Smooth muscle cell (in vitro differentiated cells): ENCODE measurements around the gene NINL. TPM values are rescaled to one million over a fixed set of nuclear protein-coding genes. Genes with fewer than 3 reads are reported as not detected.

Experiments used
- DNase-seq: peaks from one replicate; lab custom pipeline; 2025; ENCODE audit not compliant: unreplicated experiment; lab: John Stamatoyannopoulos, UW
- H2AFZ ChIP-seq: fragments of 200-600 bp; sonication (generic); 2 replicates; pipeline ENCODE4 v1.6.0; 2016; ENCODE audit warnings: antibody characterized with exemption, low read depth, mild to moderate bottlenecking
- H3F3A ChIP-seq: fragments of 200-600 bp; sonication (generic); 2 replicates; pipeline ENCODE4 v1.6.0; 2017; ENCODE audit warnings: antibody characterized with exemption, low read depth
- H3K27ac ChIP-seq: fragments of 200-600 bp; sonication (generic); 2 replicates; pipeline ENCODE4 v1.5.1; 2016; ENCODE audit warnings: low read depth, mild to moderate bottlenecking
- H3K27me3 ChIP-seq: fragments of 200-600 bp; sonication (generic); 2 replicates; pipeline ENCODE4 v1.6.1; 2016; ENCODE audit warnings: low read depth, mild to moderate bottlenecking
- H3K36me3 ChIP-seq: fragments of 200-600 bp; sonication (generic); 2 replicates; pipeline ENCODE4 v1.5.1; 2016; ENCODE audit warnings: low read depth
- H3K4me1 ChIP-seq: fragments of 200-600 bp; sonication (generic); 2 replicates; pipeline ENCODE4 v1.5.1; 2016; ENCODE audit warnings: low read depth
- H3K4me2 ChIP-seq: fragments of 200-600 bp; sonication (generic); 2 replicates; pipeline ENCODE4 v1.6.0; 2016; ENCODE audit warnings: mild to moderate bottlenecking
- H3K4me3 ChIP-seq: fragments of 200-600 bp; sonication (generic); 2 replicates; pipeline ENCODE4 v1.5.1; 2016; ENCODE audit warnings: mild to moderate bottlenecking
- H3K79me2 ChIP-seq: fragments of 200-600 bp; sonication (generic); 2 replicates; pipeline ENCODE4 v1.6.0; 2016; ENCODE audit warnings: low read depth, mild to moderate bottlenecking
- H3K9ac ChIP-seq: fragments of 200-600 bp; sonication (generic); 2 replicates; pipeline ENCODE4 v1.6.0; 2016; ENCODE audit warnings: low read depth
- H3K9me3 ChIP-seq: fragments of 200-600 bp; sonication (generic); replicated peaks from 2 replicates; pipeline ENCODE4 v1.5.1; 2016; ENCODE audit warnings: low read depth
- H4K20me1 ChIP-seq: fragments of 200-600 bp; sonication (generic); 2 replicates; pipeline ENCODE4 v1.6.0; 2016; ENCODE audit warnings: low read depth
- WGBS: methylation state at CpG from one replicate; pipeline ENCODE4 v1.1.7; 2016; ENCODE audit warnings: low lambda C conversion rate; 5-methylcytosine and 5-hydroxymethylcytosine counted together
- polyA plus RNA-seq: library from polyadenylated mRNA; unstranded; fragments of >200 nt; fragmentation: Nextera tagmentation; extraction: Ambion mirVana; gene quantifications from 2 replicates; pipeline ENCODE4 v1.2.1, GENCODE V29; 2016
- total RNA-seq: library from RNA; depleted of rRNA; stranded (reverse); fragments of >200 nt; gene quantifications from 2 replicates; pipeline ENCODE4 v1.2.3, GENCODE V29; 2014
- TF ChIP-seq, protein P1 (sequence below): fragments of 200-600 bp; sonication (generic); IDR thresholded peaks from 2 replicates; pipeline ENCODE4 v1.5.1; 2017; ENCODE audit warnings: borderline replicate concordance, mild to moderate bottlenecking, antibody characterized with exemption; ENCODE audit not compliant: insufficient read depth, poor library complexity, severe bottlenecking

NINL gene
- total and polyA plus RNA-seq, 2 experiments from 2014 or later, result 10.7 to 12.2 TPM

DNA sequence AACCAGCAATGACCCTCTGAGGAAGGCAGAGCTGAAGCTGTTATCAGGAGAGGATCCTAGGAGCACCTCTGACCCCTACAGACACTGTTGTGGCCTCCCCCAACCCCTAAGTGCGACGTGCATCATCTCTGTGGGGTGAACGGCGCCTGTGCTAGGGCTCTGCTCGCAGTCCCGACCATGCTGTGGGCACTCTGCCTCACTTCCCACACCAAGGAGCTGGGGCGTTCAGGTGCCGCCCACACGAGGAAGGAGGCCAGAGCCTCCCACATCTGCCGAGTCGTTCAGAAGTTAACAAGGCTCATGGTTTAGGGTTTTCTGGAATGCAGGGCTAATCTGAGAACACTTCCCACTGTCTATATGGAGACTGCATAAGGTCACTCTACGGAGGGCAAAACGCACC lies 115.8 kb downstream of the NINL start:
- H3K9me3 ChIP-seq, result no peaks in the 10 kb centered on the region
- no peaks in the 10 kb centered on the region for H3K36me3 ChIP-seq
- no peaks in the 10 kb centered on the region for H3K27me3 ChIP-seq
- no peak overlapping the region for H3K4me3 ChIP-seq
- no peak overlapping the region for H3K4me2 ChIP-seq
- no peak overlapping the region for H2AFZ ChIP-seq
- TF ChIP-seq, protein P1, sequence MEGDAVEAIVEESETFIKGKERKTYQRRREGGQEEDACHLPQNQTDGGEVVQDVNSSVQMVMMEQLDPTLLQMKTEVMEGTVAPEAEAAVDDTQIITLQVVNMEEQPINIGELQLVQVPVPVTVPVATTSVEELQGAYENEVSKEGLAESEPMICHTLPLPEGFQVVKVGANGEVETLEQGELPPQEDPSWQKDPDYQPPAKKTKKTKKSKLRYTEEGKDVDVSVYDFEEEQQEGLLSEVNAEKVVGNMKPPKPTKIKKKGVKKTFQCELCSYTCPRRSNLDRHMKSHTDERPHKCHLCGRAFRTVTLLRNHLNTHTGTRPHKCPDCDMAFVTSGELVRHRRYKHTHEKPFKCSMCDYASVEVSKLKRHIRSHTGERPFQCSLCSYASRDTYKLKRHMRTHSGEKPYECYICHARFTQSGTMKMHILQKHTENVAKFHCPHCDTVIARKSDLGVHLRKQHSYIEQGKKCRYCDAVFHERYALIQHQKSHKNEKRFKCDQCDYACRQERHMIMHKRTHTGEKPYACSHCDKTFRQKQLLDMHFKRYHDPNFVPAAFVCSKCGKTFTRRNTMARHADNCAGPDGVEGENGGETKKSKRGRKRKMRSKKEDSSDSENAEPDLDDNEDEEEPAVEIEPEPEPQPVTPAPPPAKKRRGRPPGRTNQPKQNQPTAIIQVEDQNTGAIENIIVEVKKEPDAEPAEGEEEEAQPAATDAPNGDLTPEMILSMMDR, result no peak
- 90% methylated on average over 13 of the region's 13 CpGs for WGBS
- DNase-seq, result no peak
- peaks cover 5% of the 10 kb centered on the region for H3K79me2 ChIP-seq
- no peak overlapping the region for H3K27ac ChIP-seq
- no peaks in the 10 kb centered on the region for H3F3A ChIP-seq
- no peaks in the 10 kb centered on the region for H3K4me1 ChIP-seq
- H4K20me1 ChIP-seq, result peaks cover 11% of the 10 kb centered on the region
- no peak overlapping the region for H3K9ac ChIP-seq

DNA sequence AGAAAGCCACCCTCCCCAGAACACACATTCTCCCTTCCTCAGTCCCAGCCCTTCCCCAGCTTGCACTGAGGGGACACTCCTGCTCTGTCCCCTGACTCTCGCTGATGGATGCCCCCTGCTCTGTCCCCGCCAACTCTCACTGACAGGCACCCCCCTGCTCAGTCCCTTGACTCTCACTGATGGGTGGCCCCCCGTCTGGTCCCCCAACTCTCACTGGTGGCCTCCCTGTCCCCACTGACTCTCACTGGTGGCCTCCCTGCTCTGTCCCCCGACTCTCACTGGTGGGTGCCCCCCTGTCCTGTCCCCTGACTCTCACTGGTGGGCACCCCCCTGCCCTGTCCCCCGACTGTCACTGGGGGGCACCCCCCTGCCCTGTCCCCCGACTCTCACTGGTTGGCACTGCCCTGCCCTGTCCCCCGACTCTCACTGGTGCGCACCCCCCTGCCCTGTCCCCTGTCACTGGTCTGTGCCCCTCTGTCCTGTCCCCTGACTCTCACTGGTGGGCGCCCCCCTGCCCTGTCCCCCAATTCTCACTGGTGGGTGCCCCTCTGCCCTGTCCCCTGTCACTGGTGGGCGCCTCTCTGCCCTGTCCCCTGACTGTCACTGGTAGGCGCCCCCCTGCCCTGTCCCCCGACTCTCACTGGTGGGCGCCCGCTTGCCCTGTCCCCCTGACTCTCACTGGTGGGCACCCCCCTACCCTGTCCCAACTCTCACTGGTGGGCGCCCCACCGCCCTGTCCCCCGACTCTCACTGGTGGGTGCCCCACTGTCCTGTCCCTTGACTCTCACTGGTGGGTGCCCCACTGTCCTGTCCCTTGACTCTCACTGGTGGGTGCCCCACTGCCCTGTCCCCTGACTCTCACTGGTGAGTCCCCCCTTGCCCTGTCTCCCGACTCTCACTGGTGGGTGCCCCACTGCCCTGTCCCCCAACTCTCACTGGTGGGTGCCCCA lies 116.9 kb downstream of the NINL start:
- no peaks in the 10 kb centered on the region for H3K36me3 ChIP-seq
- no peak overlapping the region for H3K9ac ChIP-seq
- no peaks in the 10 kb centered on the region for H3K27me3 ChIP-seq
- WGBS, result 96% methylated on average over 10 of the region's 18 CpGs
- H4K20me1 ChIP-seq, result peaks cover 11% of the 10 kb centered on the region
- TF ChIP-seq, protein P1, result no peak
- no peaks in the 10 kb centered on the region for H3K4me1 ChIP-seq
- H3K27ac ChIP-seq, result no peak overlapping the region
- peaks cover 5% of the 10 kb centered on the region for H3K79me2 ChIP-seq
- DNase-seq, result no peak
- no peaks in the 10 kb centered on the region for H3K9me3 ChIP-seq
- no peak overlapping the region for H2AFZ ChIP-seq
- no peak overlapping the region for H3K4me2 ChIP-seq
- no peaks in the 10 kb centered on the region for H3F3A ChIP-seq
- no peak overlapping the region for H3K4me3 ChIP-seq

DNA sequence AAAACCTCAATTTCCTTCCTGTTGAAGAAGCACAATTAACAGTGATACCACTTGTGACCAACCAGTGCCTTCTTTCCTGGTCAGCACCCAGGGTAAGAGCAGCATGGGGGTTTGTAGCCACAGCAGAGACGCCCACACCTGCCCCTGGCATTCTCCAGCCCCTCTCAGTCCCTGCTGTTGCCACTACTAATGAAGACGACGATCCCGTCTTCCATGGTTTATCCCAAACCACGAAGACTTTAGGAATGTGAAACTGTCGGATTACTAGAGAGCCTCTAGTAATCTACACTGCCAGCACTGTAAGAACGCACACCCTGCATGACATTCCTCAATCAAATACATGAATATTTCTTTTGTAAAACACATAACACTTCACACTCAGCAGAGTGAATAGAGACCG lies 117.9 kb downstream of the NINL start:
- H4K20me1 ChIP-seq, result peaks cover 8% of the 10 kb centered on the region
- H3F3A ChIP-seq, result no peaks in the 10 kb centered on the region
- H3K36me3 ChIP-seq, result no peaks in the 10 kb centered on the region
- no peak overlapping the region for H3K4me3 ChIP-seq
- H3K4me1 ChIP-seq, result no peaks in the 10 kb centered on the region
- no peaks in the 10 kb centered on the region for H3K27me3 ChIP-seq
- no peak overlapping the region for H2AFZ ChIP-seq
- no peak overlapping the region for H3K4me2 ChIP-seq
- DNase-seq, result no peak
- H3K9me3 ChIP-seq, result no peaks in the 10 kb centered on the region
- no peak overlapping the region for H3K9ac ChIP-seq
- H3K27ac ChIP-seq, result no peak overlapping the region
- H3K79me2 ChIP-seq, result peaks cover 5% of the 10 kb centered on the region
- WGBS, result 78% methylated on average over 8 of the region's 8 CpGs
- TF ChIP-seq, protein P1, result no peak
